H9 (cell line): ENCODE results near the gene CYB561D1. TPM values are rescaled to one million over a fixed set of nuclear protein-coding genes. Genes with fewer than 3 reads are reported as not detected.

ENCODE experiments used
- DNase-seq: peaks from one replicate; pipeline ENCODE4 v3.0.0-alpha.2; 2017
- H2AFZ ChIP-seq: one replicate; pipeline ENCODE4 v1.6.1; 2013; ENCODE audit warnings: mild to moderate bottlenecking, low read length, control low read depth, moderate library complexity
- H2AK5ac ChIP-seq: 2 replicates; pipeline ENCODE4 v1.6.1; 2013; ENCODE audit warnings: low read length, control low read depth, mixed read lengths; ENCODE audit not compliant: insufficient read length
- H2BK120ac ChIP-seq: one replicate; pipeline ENCODE4 v1.6.1; 2013; ENCODE audit warnings: low read depth, mild to moderate bottlenecking, low read length, control low read depth, inconsistent platforms; ENCODE audit not compliant: poor library complexity, severe bottlenecking
- H2BK12ac ChIP-seq: 2 replicates; pipeline ENCODE4 v1.6.1; 2013; ENCODE audit warnings: low read length, control low read depth, mixed read lengths, low read depth; ENCODE audit not compliant: insufficient read length
- H2BK15ac ChIP-seq: 2 replicates; pipeline ENCODE4 v1.6.1; 2013; ENCODE audit warnings: low read depth, low read length, control low read depth
- H2BK20ac ChIP-seq: one replicate; pipeline ENCODE4 v1.6.1; 2013; ENCODE audit warnings: low read depth, mild to moderate bottlenecking, low read length, control low read depth, inconsistent platforms; ENCODE audit not compliant: poor library complexity, severe bottlenecking
- H2BK5ac ChIP-seq: 2 replicates; pipeline ENCODE4 v1.6.1; 2013; ENCODE audit warnings: low read length, control low read depth, mixed read lengths; ENCODE audit not compliant: insufficient read length
- H3K14ac ChIP-seq: 2 replicates; pipeline ENCODE4 v1.6.1; 2013; ENCODE audit warnings: low read length, control low read depth; ENCODE audit not compliant: insufficient read depth
- H3K18ac ChIP-seq: 2 replicates; pipeline ENCODE4 v1.6.1; 2013; ENCODE audit warnings: low read depth, mild to moderate bottlenecking, mixed read lengths, low read length, control low read depth; ENCODE audit not compliant: insufficient read length
- H3K23ac ChIP-seq: 2 replicates; pipeline ENCODE4 v1.6.1; 2013; ENCODE audit warnings: low read length, control low read depth, mixed read lengths, low read depth; ENCODE audit not compliant: insufficient read length
- H3K23me2 ChIP-seq: 2 replicates; pipeline ENCODE4 v1.6.1; 2013; ENCODE audit warnings: low read depth, mild to moderate bottlenecking, mixed read lengths, low read length, control low read depth; ENCODE audit not compliant: insufficient read length, poor library complexity, severe bottlenecking
- H3K27ac ChIP-seq: 2 replicates; pipeline ENCODE4 v1.5.1; 2013; ENCODE audit warnings: low read length, control low read depth, mixed read lengths, low read depth; ENCODE audit not compliant: insufficient read length
- H3K27me3 ChIP-seq: 2 replicates; pipeline ENCODE4 v1.6.1; 2013; ENCODE audit warnings: low read length, control low read depth, inconsistent platforms; ENCODE audit not compliant: insufficient read depth
- H3K4ac ChIP-seq: 2 replicates; pipeline ENCODE4 v1.6.1; 2013; ENCODE audit warnings: low read depth, mild to moderate bottlenecking, control low read depth, inconsistent platforms, low read length, moderate library complexity
- H3K4me1 ChIP-seq: 2 replicates; pipeline ENCODE4 v1.6.1; 2013; ENCODE audit warnings: low read length, control low read depth, inconsistent platforms; ENCODE audit not compliant: insufficient read depth
- H3K4me2 ChIP-seq: 2 replicates; pipeline ENCODE4 v1.6.1; 2013; ENCODE audit warnings: low read length, control low read depth, mixed read lengths; ENCODE audit not compliant: insufficient read length, insufficient read depth
- H3K56ac ChIP-seq: 2 replicates; pipeline ENCODE4 v1.6.1; 2013; ENCODE audit warnings: low read depth, mild to moderate bottlenecking, mixed read lengths, low read length, control low read depth; ENCODE audit not compliant: insufficient read length
- H3K79me1 ChIP-seq: 2 replicates; pipeline ENCODE4 v1.6.1; 2013; ENCODE audit warnings: low read depth, mild to moderate bottlenecking, moderate library complexity, low read length, control low read depth, inconsistent platforms; ENCODE audit not compliant: insufficient read depth, poor library complexity, severe bottlenecking
- H3K79me2 ChIP-seq: 2 replicates; pipeline ENCODE4 v1.6.1; 2013; ENCODE audit warnings: low read length, control low read depth, inconsistent platforms; ENCODE audit not compliant: insufficient read depth
- H3K9ac ChIP-seq: 2 replicates; pipeline ENCODE4 v1.6.1; 2013; ENCODE audit warnings: low read length, control low read depth, mixed read lengths; ENCODE audit not compliant: insufficient read length; ENCODE audit errors: extremely low read depth
- H3K9me3 ChIP-seq: one replicate; pipeline ENCODE4 v1.6.1; 2013; ENCODE audit warnings: low read depth, low read length, inconsistent platforms; ENCODE audit not compliant: control insufficient read depth
- H3T11ph ChIP-seq: one replicate; pipeline ENCODE4 v1.6.1; 2013; ENCODE audit warnings: mild to moderate bottlenecking, low read length, control low read depth, inconsistent platforms
- H4K20me1 ChIP-seq: one replicate; pipeline ENCODE4 v1.6.1; 2013; ENCODE audit not compliant: control insufficient read depth, insufficient read length, insufficient read depth
- H4K5ac ChIP-seq: 2 replicates; pipeline ENCODE4 v1.6.1; 2013; ENCODE audit warnings: low read depth, mild to moderate bottlenecking, mixed read lengths, low read length, control low read depth; ENCODE audit not compliant: insufficient read length
- H4K8ac ChIP-seq: replicated peaks from 2 replicates; pipeline ENCODE4 v1.6.1; 2013; ENCODE audit warnings: low read length, control low read depth, mixed read lengths, low read depth; ENCODE audit not compliant: insufficient read length
- H4K91ac ChIP-seq: 2 replicates; pipeline ENCODE4 v1.6.1; 2013; ENCODE audit warnings: low read depth, mild to moderate bottlenecking, moderate library complexity, mixed read lengths, low read length, control low read depth; ENCODE audit not compliant: insufficient read length
- H3K27ac Mint-ChIP-seq, 3 experiments: 2 replicates in 2 of 3; 3 replicates in 1 of 3; pipeline ENCODE4 v1.8.0; 2020 to 2021; ENCODE audit warnings: mixed read lengths in 3 of 3, mild to moderate bottlenecking in 1 of 3, moderate library complexity in 1 of 3
- H3K27me3 Mint-ChIP-seq: 2 replicates; pipeline ENCODE4 v1.8.0; 2021; ENCODE audit warnings: low read depth, mild to moderate bottlenecking, moderate library complexity, mixed read lengths
- H3K36me3 Mint-ChIP-seq, 3 experiments: 2 replicates in 2 of 3; 3 replicates in 1 of 3; pipeline ENCODE4 v1.8.0; 2020 to 2021; ENCODE audit warnings: low read depth in 3 of 3, mixed read lengths in 3 of 3; ENCODE audit not compliant: insufficient read depth in 1 of 3
- H3K4me1 Mint-ChIP-seq, 2 experiments: 2 replicates each; pipeline ENCODE4 v1.8.0; 2020; ENCODE audit warnings: mixed read lengths in 2 of 2
- H3K4me3 Mint-ChIP-seq, 2 experiments: 2 replicates in 1 of 2; 3 replicates in 1 of 2; pipeline ENCODE4 v1.8.0; 2020 to 2021; ENCODE audit warnings: mild to moderate bottlenecking in 2 of 2, mixed read lengths in 2 of 2, moderate library complexity in 1 of 2
- H3K9me3 Mint-ChIP-seq, 2 experiments: 2 replicates in 1 of 2; 3 replicates in 1 of 2; pipeline ENCODE4 v1.8.0; 2020; ENCODE audit warnings: mild to moderate bottlenecking in 2 of 2, mixed read lengths in 2 of 2, moderate library complexity in 1 of 2
- WGBS: extraction: QIAGEN DNeasy Blood & Tissue Kit; methylation state at CpG from one replicate; pipeline ENCODE4 v1.1.7; 2013; ENCODE audit warnings: missing lambda C conversion rate, low lambda C conversion rate, mixed read lengths; ENCODE audit not compliant: insufficient read length; ENCODE audit errors: extremely low coverage; 5-methylcytosine and 5-hydroxymethylcytosine counted together
- total RNA-seq: library from RNA; stranded (reverse); gene quantifications from 2 replicates; pipeline ENCODE4 v1.2.1, GENCODE V29; 2021
- TF ChIP-seq, protein P1 (sequence below): fragments of 200-600 bp; sonication (generic); conservative IDR thresholded peaks from 3 replicates; pipeline ENCODE4 v1.8.0; 2021; ENCODE audit warnings: antibody characterized with exemption, mild to moderate bottlenecking

CYB561D1 gene
- total RNA-seq, 1 experiment from 2014 or later = 6.5 TPM

DNA sequence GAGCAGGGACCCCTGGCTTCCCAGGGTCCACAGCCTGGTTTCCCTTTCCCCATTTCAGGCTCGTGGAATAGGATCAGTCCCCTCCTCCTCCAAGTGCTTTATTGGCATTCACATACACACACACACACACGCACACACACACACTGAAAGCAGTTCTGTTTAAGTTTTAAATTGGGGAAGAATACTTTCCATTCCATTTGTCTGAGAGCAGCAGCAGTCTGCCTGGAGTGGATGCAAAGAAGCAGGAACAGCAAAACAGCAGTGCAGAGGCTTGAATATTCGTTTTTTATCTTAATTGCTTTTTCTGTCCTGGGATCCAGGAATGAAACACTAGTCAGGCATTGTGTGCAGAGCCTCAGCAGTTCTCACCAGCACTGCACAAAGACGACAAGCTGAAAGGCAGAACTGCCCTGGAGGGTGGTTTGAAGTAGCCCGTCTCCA, 7.1 kb downstream of the CYB561D1 start:
- H4K5ac ChIP-seq = no peak overlapping the region
- H3K36me3 Mint-ChIP-seq = peaks cover 0 to 10% (median 5%) of the 10 kb centered on the region in 3 experiments; a peak in 5 of 7 replicates
- no peak overlapping the region for H2BK12ac ChIP-seq
- no peak for DNase-seq
- no peak overlapping the region for H3K4me3 Mint-ChIP-seq
- no peak overlapping the region for H2AFZ ChIP-seq
- no peak overlapping the region for H2BK120ac ChIP-seq
- H3K23ac ChIP-seq = no peak overlapping the region
- H4K91ac ChIP-seq = no peak overlapping the region
- H3K14ac ChIP-seq = no peak overlapping the region
- no peak overlapping the region for H2BK15ac ChIP-seq
- no peaks in the 10 kb centered on the region for H3K9me3 ChIP-seq
- H2BK5ac ChIP-seq = no peak overlapping the region
- no CpG with 5 or more reads among the region's 5 CpGs for WGBS
- H3K56ac ChIP-seq = no peak overlapping the region
- no peak overlapping the region for H3K4ac ChIP-seq
- H3K4me2 ChIP-seq = no peak overlapping the region
- H3K4me1 ChIP-seq = peaks cover 2% of the 10 kb centered on the region; the same call in 1 of the 2 replicates
- H2BK20ac ChIP-seq = no peak overlapping the region
- TF ChIP-seq, protein P1, sequence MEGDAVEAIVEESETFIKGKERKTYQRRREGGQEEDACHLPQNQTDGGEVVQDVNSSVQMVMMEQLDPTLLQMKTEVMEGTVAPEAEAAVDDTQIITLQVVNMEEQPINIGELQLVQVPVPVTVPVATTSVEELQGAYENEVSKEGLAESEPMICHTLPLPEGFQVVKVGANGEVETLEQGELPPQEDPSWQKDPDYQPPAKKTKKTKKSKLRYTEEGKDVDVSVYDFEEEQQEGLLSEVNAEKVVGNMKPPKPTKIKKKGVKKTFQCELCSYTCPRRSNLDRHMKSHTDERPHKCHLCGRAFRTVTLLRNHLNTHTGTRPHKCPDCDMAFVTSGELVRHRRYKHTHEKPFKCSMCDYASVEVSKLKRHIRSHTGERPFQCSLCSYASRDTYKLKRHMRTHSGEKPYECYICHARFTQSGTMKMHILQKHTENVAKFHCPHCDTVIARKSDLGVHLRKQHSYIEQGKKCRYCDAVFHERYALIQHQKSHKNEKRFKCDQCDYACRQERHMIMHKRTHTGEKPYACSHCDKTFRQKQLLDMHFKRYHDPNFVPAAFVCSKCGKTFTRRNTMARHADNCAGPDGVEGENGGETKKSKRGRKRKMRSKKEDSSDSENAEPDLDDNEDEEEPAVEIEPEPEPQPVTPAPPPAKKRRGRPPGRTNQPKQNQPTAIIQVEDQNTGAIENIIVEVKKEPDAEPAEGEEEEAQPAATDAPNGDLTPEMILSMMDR = no peak
- no peak overlapping the region for H3K27ac ChIP-seq
- H3K79me1 ChIP-seq = no peaks in the 10 kb centered on the region
- no peaks in the 10 kb centered on the region for H3K27me3 ChIP-seq
- H3K18ac ChIP-seq = no peak overlapping the region
- H3T11ph ChIP-seq = no peak overlapping the region
- no peaks in the 10 kb centered on the region for H3K9me3 Mint-ChIP-seq
- no peaks in the 10 kb centered on the region for H3K27me3 Mint-ChIP-seq
- peaks cover 17 to 20% of the 10 kb centered on the region in 2 experiments for H3K4me1 Mint-ChIP-seq
- H2AK5ac ChIP-seq = no peak overlapping the region
- no peaks in the 10 kb centered on the region for H3K23me2 ChIP-seq
- no peaks in the 10 kb centered on the region for H3K79me2 ChIP-seq
- H3K9ac ChIP-seq = no peak overlapping the region
- H4K20me1 ChIP-seq = no peaks in the 10 kb centered on the region
- no peak overlapping the region for H4K8ac ChIP-seq
- no peak overlapping the region; a peak in 1 of 7 replicates for H3K27ac Mint-ChIP-seq
